ENCODE measurements around the gene SUN5. TPM values are rescaled to one million over a fixed set of nuclear protein-coding genes. Genes with fewer than 3 reads are reported as not detected.
"Not testable (repeated sequence)": the region's sequence is repeated elsewhere in the genome, so short reads cannot be mapped to it uniquely, and the experiment has no call there.

The SUN5 gene
- total RNA-seq, 1 donor from 2014 or later, result not detected

- DNase-seq (ENCODE audit: low spot score in 2 of 2) (no peak), FAIRE-seq (no peak)
Measured at GRCh38 chr20:32980990-32981389, 23.2 kb downstream of the SUN5 start.

- no peak for FAIRE-seq
- DNase-seq (ENCODE audit: low spot score in 2 of 2), result peak; percentile 43 to 44
Measured at GRCh38 chr20:32980131-32980941, 23.9 kb downstream of the SUN5 start.

- FAIRE-seq (no peak), DNase-seq (ENCODE audit: low spot score in 2 of 2) (no peak)
Measured at GRCh38 chr20:32979201-32979998, 24.8 kb downstream of the SUN5 start.

DNA sequence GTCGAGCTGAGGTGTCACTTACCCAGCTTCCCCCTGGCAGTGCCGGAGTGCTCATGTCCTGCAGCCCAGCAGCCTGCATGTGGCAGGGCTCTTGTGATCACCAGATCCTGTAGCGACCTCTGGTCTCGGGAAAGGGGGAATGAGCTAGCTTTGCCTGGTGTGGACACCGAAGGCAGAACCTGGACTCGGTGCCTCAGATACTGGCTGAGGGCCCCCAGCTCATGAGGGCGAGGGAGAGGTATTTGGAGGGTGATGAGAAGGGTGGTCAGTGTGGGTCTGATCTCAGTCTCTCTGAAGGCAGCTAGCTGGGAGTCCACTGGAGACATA lies 26.3 kb downstream of the SUN5 start:
- FAIRE-seq (no peak), DNase-seq (ENCODE audit: low spot score in 2 of 2) (no peak)

GRCh38 chr20:32977281-32978008 lies 26.8 kb downstream of the SUN5 start:
- FAIRE-seq (no peak), DNase-seq (ENCODE audit: low spot score in 2 of 2) (no peak)

GRCh38 chr20:32976746-32977145 lies 27.5 kb downstream of the SUN5 start:
- DNase-seq (ENCODE audit: low spot score in 2 of 2) (no peak), FAIRE-seq (no peak)

- no peak for DNase-seq (ENCODE audit: low spot score in 2 of 2)
- FAIRE-seq, result no peak
Measured at GRCh38 chr20:32975698-32976674, 28.2 kb downstream of the SUN5 start.

DNA sequence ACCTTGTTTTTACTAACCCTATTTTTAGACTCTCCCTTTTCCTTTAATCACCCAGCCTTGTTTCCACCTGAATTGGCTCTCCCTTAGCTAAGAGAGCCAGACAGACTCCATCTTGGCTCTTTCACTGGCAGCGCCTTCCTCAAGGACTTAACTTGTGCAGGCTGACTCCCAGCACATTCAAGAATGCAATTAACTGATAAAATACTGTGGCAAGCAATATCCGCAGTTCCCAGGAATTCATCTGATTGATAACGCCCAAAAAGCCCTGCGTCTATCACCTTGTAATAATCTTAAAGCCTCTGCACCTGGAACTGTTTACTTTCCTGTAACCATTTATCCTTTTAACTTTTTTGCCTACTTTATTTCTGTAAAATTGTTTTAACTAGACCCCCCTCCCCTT lies 29.1 kb downstream of the SUN5 start:
- FAIRE-seq; DNase-seq (ENCODE audit: low spot score in 2 of 2): not testable (repeated sequence)

- FAIRE-seq; DNase-seq (ENCODE audit: low spot score in 2 of 2): not testable (repeated sequence)
Measured at GRCh38 chr20:32974204-32975064, 29.8 kb downstream of the SUN5 start.

- DNase-seq (ENCODE audit: low spot score in 2 of 2) (no peak), FAIRE-seq (no peak)
Measured at GRCh38 chr20:32973077-32973717, 31.0 kb downstream of the SUN5 start.

DNA sequence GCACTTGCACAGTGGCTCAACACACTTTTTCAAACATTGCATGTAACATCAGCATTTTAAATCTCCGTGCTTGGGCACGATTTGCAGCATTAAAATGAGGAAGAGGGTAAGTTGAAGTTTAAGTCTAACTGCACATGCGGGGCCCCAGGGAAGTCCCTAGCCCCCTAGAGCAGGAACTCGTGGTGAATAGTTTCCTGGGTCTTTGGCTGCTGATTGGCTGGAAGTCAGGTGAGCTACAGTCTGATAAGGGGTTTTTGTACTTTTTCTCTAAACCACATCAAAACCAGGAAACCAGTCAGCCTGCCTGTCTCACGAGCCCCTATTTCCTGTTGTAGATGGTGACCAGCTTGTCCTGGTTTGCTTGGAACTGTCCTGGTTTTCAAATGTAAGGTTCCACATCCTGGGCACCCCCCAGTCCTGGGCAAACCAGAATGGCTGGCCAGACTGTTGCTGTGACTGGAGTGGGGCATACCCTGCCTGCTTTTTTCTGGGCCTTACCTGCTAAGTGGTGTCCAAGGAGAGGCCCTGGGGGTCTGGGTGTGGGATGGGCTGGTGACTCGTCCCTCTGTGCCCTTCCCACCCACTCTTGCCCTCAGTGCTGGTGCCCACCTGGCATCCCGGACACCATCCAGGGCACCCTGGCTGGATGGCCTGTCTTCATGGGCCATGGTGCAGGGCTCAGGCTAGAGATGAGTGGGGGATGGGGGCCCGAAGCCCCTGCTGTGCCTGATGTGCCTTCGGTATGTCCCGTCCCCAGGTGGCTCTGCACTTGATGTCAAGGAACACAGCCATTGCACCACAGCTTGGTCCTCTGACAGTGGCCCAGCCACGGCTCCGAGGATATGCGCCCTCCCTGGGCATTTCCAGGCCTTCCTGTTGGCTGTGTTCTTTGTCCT lies 31.8 kb downstream of the SUN5 start:
- no peak for DNase-seq (ENCODE audit: low spot score in 2 of 2)
- FAIRE-seq, result no peak

- DNase-seq (ENCODE audit: low spot score in 2 of 2), result no peak
- no peak for FAIRE-seq
Measured at GRCh38 chr20:32971703-32972161, 32.5 kb downstream of the SUN5 start.

DNA sequence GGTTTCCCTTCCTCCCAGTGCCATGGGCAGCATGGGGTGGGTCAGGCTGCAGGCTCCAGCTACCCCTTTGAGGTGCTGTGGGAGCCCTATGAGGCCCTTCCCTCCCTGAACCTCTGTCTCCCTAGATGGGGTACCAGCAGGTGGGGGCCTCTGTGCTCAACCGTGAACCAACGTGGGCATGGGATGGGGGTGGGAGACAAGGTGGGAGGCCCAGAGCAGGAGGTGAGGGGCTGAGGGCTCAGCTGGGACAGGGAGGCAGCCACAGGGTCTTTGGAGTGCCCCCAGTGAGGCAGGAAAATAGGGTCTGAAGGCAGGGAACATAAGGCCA lies 33.3 kb downstream of the SUN5 start:
- DNase-seq (ENCODE audit: low spot score in 2 of 2) (no peak), FAIRE-seq (no peak)

DNA sequence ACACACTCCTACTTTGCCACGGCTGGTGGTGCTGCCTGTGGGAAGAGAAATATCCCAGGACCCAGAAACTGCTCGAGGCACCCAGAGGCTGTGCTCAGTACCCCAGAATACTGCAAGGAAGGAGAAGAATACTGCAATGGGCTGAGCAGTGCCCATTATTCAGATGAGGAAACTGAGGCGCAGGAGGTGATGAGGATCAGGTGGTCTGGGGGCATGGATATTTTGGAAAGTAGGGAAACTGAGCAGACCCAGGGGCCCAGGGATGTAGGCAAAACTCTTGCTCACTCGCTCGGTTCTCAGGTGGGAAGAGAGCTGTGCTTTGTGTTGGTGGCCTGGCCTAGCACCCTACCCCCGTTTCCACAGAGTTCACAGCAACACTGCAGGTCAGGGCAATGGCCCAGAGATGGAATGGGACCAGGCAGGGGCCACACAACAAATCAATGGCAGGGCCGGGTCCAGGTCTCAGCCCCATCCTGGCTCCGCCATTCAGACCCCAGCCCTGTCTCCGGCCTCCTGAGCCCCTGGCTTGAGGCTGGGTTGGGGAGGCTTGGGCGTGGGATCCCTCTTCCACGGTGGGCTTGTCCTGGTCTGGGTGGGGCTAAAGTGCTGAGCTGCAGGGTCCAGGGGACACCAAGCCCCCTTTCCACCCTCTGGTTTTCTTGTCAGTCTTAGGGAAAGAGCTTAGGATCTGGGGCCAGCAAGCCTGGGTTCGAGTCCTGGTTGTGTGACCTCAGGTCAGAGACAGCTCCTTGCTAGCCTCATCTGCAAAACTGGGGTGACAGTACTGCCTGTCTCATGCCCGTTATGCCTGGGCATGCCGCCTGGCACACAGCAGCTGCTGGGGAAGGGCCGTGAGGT lies 33.9 kb downstream of the SUN5 start:
- FAIRE-seq, result no peak
- no peak for DNase-seq (ENCODE audit: low spot score in 2 of 2)

DNA sequence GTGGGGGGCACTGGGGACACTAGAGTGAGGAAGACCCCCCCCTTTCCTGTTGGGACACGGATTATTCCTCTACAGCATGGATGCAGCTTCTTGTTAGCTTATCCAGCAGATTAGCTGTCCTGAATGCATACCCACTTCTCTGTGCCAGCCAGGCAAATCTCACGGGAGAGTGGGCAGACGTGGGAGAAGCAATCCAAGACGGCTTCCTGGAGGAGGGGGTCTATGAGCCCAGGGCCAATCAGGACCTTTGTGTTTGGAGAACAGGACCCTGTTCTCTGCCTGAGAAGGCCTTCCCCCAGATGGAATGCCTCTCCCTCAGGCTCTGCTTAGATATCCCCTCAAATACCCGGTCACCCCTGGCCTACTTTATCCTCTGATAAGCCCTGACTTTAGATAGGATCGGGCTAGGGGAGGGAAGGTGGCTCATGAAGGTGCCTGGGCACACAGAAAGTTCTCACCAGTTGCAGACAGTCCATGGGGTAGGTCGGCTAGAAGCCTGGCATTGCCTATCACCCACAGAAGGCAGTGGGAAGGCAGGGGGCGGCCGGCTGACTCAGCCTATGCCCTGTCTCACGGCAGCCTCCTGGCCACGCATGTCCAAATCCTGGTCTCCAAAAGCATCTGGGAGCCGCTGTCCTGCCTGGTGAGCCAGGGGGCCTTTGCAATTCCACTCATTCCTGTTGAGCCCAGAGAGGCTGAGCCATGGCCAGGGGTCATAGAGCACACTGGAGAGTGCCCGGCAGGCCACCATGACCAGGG lies 34.7 kb downstream of the SUN5 start:
- no peak for FAIRE-seq
- peak in 1 of 2 donors; percentile 1 for DNase-seq (ENCODE audit: low spot score in 2 of 2)

All from frontal cortex (tissue), 4 donors.